Stimulated activated CD4-positive, alpha-beta T cell treated with anti-CD3 and anti-CD28 coated beads, Interleukin-1b, Interleukin-23, amount 100 ng/mL, for 48 hours (primary cell): Measurements from ENCODE around the gene TBK1.
"Not testable (repeated sequence)": the region's sequence is repeated elsewhere in the genome, so short reads cannot be mapped to it uniquely, and the experiment has no call there.

Source experiments
- DNase-seq: peaks from one replicate; pipeline ENCODE4 v3.0.0-alpha.2; 2020

TBK1 gene

DNA sequence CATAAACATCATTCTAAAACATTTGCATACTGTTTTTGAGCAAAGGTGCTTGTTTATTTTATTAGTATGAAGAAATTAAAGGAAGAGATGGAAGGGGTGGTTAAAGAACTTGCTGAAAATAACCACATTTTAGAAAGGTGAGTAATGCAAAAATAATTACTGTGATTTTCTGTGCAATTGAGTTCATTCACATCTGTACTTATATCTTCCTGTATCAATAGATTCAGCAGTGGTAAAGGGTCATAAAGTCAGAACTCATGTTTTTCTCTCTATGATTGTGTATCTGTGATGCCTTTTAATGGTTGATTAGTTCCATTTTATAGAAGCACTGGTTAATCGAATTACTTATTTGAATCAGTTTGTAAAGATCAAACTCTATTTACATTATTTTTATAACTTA is 46.0 kb downstream of the TBK1 start:
- DNase-seq: no peak

DNA sequence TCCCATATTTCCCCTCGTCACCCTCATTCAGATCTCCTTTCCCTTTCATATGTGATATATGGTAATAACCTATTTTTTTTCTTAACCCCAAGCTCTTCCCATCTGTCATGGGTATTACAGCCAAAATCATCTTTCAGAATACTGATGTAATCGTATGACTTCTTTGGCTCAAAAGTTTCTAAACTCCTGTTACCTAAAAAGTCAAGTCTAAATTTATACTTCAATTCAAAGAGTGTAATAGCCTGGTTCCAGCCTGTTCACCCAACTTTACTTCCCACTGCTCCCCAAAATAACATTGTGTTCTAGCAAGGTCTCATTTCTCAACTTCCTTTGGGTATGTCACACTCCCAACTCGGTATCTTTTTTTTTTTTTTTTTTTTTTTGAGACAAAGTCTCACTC is 48.5 kb downstream of the TBK1 start:
- DNase-seq: no peak

DNA sequence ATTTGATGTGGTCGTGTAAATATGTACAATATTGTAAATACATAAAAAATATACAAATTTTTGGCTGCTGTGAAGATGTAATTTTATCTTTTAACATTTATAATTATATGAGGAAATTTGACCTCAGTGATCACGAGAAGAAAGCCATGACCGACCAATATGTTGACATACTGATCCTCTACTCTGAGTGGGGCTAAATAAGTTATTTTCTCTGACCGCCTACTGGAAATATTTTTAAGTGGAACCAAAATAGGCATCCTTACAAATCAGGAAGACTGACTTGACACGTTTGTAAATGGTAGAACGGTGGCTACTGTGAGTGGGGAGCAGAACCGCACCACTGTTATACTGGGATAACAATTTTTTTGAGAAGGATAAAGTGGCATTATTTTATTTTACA is 49.6 kb downstream of the TBK1 start:
- DNase-seq: no peak

DNA sequence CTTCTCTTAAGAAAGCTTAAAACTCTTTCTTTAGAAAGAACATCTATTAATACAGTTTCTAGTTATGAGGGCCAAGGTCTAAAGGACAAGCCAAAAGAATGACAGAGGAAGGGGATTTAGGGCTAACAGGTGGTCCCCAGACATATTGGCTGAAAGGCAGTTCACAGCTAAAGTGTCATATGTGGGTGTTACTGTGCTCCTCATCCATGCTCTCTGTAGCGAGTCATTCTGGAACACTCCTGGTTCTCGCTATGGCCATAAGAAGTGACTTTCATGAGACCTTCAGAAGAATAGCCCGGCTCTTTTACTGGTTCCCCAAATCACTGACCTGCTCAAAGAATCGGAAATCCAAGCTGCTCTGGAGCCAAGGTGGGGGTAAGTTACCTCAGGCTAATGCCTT is 55.0 kb downstream of the TBK1 start:
- DNase-seq: no peak

DNA sequence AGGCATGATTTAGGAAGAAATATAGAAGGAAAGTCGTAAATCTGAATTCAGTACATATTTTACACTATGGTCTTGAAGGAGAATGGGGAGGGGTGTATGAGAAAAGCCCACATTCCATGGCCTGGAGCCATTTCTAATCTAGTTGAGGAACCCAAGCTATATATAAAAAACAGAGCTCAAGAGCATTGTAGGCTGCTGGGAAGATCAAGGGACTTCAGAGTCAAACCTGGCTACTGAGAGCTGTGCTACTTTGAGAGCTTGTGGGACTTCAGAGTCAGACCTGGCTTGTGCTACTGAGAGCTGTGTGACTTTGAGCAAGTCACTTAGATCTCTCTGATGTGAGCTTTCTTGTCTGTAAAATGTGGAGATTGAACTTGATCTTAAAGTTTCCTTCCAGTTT is 58.7 kb downstream of the TBK1 start:
- DNase-seq: no peak

DNA sequence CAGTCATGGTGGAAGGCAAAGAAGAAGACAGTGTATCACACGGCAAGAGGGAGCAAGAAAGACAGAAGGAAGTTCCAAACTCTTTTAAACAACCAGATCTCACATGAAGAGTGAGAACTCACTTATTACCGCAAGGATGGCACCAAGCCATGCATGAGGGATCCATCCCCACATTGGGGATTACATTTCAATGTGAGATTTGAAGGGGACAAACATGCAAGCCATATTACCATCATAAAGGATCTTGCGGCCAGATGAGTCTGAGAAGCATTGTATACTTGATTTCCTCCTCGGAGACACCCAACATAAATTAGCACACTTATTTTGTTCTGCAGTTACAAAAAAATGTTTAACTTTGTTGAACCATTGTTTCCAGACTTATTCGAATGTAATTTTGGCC is 66.5 kb downstream of the TBK1 start:
- no peak for DNase-seq

DNA sequence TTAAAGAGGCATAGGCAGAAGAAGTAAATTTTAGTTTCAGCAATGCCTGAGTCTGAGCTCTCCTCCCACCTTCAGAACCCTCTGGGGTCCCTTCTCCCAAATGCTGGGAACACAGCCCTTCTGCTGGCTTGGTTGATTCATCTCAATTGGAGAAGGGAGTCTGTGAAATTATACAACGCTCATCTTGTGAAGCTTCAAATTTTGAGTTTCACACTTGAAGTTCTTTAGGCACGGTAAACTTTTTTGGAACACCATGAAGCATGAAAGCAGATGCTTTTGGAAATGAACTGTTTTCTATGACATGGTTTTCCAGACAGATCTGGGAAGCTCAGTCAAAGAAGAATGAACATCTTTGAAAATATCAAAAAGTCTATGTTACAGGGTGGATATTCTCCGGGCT is 69.9 kb downstream of the TBK1 start:
- no peak for DNase-seq

DNA sequence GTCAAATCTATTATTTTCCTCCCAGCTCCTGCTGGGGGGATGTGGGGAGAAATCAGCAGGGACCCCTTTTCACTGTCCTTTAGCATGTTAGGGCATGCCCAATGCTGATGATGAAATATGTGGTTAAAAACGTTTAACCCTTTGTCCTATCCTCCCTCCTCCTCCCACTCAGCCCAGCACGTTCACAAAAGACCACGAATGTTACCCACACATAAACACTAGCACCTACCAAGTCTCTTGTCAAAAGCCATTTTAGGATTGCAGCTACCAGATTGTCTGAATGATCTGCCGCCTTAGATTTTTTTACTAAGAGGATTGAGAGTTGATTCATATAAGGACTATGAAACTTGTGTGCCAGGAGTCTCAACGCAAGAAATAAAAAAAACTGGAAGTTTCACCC is 70.4 kb downstream of the TBK1 start:
- DNase-seq: no peak

DNA sequence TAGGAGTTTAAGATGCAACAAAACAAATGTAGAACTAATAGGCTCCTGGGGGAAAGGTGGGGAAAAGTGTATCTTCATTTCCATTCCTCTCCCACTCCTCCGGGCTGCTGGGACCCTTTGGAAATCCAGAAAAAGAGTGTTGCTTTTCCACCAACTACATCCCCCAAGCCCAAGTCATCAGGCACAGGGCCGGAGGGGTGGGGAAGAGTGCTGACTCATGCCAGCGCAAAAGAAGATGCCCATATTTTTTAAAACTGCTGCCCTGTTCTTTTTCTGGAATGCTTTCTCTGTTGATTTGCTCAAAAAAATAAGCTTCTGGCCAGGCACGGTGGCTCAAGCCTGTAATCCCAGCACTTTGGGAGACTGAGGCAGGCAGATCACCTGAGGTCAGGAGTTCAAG is 70.9 kb downstream of the TBK1 start:
- no peak for DNase-seq

DNA sequence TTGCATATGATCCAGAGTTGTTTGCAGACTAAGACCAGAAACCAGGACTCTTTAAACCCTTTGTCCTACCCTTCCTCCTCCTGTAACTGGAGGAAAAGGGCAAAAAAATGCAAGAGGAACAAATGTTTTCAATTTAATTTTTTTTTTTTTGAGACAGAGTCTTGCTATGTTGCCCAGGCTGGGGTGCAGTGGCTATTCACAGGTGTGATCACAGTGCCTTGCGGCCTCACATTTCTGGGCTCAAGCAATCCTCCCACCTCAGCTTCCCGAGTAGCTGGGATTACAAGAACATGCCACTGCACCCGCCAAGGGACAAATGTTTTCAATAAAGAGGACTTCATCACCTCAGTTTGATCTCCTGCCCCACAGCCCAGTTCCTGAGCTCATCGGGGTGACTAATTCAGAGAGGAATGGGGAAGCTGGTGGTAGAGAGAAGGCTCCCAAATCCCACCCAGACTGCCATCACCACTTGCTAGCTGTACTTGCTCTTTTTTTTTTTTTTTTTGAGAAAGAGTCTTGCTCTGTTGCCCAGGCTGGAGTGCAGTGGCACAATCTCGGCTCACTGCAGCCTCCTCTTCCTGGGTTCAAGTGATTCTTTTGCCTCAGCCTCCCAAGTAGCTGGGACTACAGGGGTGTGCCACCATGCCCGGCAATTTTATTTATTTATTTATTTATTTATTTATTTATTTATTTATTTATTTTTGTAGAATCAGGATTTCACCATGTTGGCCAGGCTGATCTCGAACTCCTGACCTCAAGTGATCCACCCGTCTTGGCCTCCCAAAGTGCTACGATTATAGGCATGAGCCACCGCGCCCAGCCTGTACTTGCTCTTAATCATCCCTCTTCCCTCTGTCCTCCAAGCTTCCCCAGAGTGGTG is 71.9 kb downstream of the TBK1 start:
- not testable (repeated sequence) for DNase-seq

DNA sequence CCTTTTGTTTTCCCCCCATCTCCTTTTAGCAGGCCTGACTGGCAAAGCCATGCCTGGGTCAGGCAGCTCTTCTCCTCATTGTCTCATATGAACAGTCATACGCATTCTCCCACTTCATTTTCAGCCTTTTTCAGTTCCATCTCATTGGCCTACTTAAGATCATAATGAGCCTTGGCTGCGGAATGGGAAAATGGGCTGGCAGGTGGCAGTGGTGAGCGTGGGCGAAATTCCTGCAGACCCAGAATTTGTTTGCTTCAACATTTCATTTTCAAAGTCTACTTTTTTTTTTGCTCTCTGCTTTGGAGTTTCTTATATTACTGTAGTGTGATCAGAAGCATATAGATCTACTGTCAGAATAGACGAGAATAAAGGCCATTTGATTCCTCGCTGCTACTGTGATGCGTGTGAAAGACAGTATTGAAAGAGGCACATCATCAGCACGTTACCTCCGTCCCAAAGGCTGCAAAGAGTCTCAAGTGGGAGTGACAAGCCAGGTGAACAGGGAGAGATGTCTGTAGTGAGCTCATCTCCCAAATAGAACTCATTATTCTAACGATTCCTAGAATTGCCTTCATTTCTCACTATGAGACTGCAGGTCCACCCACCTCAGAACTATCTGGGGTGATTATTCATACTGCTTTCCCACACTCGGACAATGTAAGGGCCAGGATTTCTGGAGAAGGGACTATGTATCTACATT is 73.7 kb downstream of the TBK1 start:
- no peak for DNase-seq

DNA sequence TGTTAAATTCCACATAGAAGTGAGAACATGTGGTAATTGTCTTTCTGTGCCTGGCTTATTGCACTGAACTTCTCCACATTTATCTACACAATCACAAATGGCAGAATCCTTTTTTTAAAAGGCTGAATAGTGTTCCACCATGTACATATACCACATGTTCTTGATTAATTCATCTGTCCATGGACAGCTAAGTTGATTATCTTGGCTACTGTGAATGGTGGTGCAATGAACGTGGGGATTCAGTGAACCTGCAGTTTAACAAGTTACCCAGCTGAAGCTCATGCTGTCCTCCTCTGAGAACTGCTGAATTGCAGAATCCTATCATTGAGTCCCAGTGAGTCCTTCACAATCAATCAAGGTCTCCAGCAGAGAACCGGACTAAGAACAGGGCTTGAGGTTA is 74.9 kb downstream of the TBK1 start:
- no peak for DNase-seq

DNA sequence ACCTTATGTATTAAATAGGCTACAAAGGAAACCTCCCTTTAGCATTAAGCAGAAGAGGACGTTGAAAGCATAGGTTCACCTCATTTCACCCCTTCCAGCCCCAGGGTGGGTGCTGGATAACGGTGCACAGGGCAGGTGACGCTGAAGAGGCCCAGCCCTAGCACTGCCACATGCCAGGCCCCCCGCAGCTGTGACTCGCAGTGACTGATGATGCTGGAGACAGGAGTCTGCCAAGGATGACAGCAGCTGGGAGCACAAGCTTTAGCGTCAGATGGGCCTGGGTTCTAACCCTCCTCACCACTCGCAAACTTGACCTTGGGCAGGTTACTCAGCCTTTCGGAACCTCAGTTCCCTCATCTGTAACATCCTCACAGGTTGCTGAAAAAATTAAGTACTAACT is 76.7 kb downstream of the TBK1 start:
- DNase-seq: no peak

DNA sequence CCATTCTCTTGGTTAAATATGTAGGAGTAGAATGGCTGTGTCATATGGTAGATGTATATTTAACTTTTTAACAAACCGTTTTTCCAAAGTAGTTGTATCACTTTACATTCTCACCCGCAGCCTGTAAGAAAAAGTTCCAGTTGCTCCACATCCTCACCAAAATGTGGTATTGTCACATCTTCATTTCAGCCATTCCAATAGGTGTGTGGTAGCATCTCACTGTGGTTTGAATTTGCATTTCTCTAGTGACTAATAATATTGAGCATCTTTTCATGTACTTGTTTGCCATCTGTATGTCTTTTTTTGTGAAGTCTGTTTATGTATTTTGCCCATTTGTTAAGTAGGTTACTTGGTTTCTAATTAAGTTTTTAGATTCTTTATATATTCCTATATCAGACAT is 78.6 kb downstream of the TBK1 start:
- no peak for DNase-seq

DNA sequence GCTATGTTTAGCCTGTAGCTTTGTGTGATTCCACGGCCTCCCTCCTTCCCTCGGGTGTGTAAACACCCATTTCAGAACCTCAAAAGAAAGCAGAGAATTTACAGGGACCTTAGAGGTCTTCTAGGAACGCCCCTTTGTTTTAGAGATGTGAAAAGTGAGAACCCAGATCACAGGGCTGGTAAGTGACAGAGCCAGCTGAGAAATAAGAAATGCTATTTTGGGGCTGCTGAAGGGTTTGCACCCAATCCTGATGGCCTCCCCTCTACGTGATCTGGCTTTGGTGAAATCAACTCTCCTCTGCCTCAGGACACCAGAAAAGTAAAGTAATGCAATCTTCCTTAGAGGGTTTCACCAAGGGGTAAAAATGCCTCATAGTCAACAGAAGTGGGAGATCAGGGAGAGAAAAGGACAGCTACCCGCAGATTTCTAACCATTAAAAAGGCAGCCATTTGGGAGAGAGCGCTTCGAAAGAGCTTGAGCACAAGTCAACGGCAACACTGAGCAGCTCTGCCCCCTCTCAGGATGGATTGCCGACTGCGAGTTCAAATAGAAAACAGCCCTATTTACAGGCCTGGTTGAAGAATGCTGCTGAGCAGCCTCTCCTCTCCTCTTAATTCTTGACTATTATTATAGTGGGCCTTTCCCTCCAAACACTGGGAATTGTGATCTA is 79.9 kb downstream of the TBK1 start:
- DNase-seq: no peak

DNA sequence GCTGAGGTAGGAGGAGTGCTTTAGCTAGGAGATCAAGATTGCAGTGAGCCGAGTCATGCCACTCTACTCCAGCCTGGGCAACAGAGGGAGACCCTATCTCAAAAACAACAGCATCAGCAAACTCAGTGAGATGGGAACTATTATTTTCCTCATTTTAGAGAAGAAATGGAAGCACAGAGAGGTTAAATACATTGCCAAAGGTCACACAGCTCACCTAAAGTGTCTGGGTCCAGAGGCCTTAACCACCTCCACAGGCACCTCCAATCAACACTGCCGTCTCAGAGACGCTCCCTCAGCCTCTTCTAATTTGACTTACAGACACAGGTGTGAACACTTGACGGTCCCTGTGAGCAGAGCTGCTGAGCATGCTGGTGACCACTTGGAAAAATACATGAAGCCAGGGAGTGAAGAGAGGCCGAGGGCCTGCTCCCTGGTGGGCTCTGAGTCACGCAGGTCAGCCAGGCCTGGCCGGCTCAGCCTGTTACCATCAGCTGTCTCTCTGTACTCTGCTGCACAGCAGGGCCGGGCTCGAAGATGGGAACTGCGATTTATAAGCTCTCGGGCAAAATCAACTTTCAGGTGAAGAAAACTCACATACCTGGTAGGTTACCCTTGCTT is 80.9 kb downstream of the TBK1 start:
- no peak for DNase-seq

DNA sequence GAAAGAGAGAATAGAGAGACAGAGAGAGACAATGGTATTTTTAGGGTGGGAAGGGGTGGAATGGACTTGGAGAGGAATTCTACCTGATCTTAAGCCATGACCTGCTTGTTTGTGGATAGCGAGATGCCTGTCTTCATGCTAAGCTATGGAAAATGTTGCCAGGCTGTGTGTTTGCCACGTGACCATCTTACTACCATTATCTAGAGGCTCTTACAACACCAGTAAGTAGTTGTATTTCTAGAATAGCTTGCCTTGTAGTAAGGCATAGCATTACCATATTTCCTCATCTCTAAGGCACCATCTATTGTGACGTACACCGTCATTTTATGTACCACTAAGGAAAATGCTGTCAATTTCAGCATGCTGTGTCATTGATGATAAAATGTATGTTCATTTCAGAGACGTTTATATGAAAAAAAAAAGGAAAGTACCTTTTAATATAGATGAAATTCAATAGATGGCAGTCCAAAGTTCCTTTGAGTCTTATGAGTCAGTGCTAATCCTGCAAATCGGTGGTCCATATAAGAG is 82.8 kb downstream of the TBK1 start:
- no peak for DNase-seq

DNA sequence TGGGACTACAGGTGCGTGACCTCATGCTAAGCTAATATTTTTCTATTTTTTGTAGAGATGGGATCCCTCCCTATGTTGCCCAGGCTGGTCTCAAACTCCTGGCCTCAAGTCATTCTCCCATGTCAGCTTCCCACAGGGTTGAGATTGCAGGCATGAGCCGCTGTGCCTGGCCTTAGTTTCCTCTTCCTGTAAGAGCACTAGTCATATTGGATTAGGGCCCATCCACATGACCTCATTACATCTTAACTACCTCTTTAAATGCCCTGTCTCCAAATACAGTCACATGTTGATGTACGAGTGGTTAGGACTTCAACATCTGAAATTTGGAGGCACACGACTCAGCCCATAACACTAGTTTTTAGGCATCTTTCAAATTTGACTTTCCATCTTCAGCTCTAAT is 86.2 kb downstream of the TBK1 start:
- DNase-seq: no peak

DNA sequence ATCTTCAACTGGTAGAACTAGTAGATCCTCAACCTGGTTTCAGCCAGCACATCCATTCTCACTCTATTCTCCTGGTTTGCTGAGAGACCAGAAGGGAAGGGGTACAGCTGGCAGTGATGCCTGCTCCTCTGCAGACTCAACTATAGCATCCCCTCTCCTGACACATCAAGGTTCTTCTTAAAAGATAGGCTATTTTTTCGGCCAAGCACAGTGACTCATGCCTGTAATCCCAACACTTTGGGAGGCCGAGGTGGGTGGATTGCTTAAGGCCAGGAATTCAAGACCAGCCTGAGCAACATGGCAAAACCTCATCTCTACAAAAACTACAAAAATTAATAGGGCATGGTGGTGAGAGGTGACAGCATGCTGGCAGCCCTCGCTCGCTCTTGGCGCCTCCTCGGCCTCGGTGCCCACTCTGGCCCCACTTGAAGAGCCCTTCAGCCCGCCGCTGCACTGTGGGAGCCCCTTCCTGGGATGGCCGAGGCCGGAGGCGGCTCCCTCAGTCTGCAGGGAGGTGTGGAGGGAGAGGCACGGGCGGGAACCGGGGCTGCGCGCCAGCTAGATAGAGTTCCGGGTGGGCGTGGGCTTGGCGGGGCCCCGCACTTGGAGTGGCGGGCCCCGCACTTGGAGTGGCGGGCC is 90.6 kb downstream of the TBK1 start:
- DNase-seq: not testable (repeated sequence)

DNA sequence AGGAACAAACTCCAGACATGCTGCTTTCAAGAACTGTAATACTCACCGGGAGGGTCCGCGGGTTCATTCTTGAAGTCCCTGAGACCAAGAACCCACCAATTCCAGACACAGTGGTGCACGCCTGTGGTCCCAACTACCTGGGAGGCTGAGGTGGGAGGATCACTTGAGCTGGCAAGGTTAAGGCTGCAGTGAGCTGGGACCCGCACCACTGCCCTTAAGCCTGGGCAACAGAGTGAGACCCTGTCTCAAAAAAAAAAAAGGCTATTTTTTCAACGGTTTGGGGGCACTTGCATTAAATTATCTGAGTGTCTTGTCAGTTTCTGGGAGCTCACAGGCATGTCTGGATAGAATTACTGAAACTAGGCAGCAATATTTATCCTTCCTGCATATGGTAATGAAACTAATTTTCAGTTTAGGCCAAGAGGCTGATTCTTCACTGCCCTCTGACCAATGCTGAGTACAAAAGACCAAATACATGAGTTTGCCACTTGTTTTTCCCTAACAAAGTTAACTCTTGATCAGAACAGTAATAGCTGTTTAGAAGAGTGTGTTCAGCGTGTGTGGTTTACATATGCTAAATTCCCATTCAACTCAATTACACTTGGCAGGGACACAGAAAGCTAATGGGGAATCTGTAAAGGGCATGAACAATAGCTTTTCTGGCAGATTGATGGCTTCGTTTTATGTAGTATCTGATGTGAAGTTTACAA is 92.6 kb downstream of the TBK1 start:
- DNase-seq: no peak

DNA sequence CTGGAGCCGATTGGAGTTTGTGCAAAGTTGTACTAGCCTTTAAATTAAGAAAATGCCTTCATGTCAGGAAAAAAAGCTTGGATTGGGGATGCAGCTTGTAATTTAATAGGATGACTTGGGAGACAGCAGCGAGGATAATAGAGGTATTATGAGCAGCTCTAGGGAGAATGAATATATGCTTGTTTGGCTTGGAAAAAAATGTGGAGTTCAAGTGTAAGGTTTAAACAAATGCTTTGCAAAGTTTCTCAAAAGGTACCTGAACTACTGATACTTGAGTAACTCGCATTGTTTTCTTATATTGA is 93.1 kb downstream of the TBK1 start:
- no peak for DNase-seq

DNA sequence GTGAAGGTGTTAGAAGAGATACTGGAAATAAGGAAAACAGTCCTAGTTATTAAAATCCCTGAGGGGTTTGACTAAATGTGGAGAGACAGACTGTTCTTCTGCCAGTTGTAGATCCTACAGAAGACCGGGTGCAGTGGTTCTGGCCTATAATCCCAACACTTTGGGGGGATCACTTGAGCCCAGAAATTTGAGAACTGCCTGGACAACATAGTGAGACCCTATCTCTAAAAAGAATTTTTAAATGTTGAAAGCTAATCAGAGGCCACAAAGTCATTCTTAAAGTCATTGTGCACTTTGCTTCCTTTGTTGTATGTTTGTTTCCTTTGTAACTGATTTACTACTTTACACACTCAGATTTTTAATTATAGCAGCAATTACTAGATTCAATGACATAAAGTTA is 97.2 kb downstream of the TBK1 start:
- DNase-seq: no peak
